Astrocyte of the cerebellum (primary cell): ENCODE data around the gene HUS1B.

Experiments used
- DNase-seq: peaks from one replicate; pipeline ENCODE4 v3.0.0-alpha.2; 2011; ENCODE audit warnings: low read depth
- H3K4me3 ChIP-seq: 2 replicates; pipeline ENCODE4 v1.5.1; 2011; ENCODE audit warnings: mild to moderate bottlenecking, low read depth, low read length, moderate library complexity
- CTCF ChIP-seq: IDR thresholded peaks from 2 replicates; pipeline ENCODE4 v1.5.1; 2012; ENCODE audit warnings: low read length, low read depth, moderate library complexity, mild to moderate bottlenecking; ENCODE audit errors: missing control alignments
- in situ Hi-C: cut with HindIII; loops from 2 replicates; pipeline ENCODE4 v1.10.0; 2017; ENCODE audit warnings: low sequenced_read_pairs

Gene HUS1B

GRCh38 chr6:650098-650497 lies 6.8 kb downstream of the HUS1B start:
- in situ Hi-C loops: no loop called here
- no peak overlapping the region for H3K4me3 ChIP-seq
- no peak for TF ChIP-seq CTCF
- no peak for DNase-seq

GRCh38 chr6:642805-643204 lies 14.1 kb downstream of the HUS1B start:
- in situ Hi-C loops: no loop called here

GRCh38 chr6:641225-641985 lies 15.5 kb downstream of the HUS1B start:
- H3K4me3 ChIP-seq: no peak overlapping the region
- in situ Hi-C loops: no loop called here
- no peak for DNase-seq
- TF ChIP-seq CTCF: no peak

More at GRCh38 chr6:642805-643204, 14.1 kb downstream of the HUS1B start:
- H3K4me3 ChIP-seq: no peak overlapping the region
- DNase-seq: no peak
- no peak for TF ChIP-seq CTCF

GRCh38 chr6:636488-636887 lies 20.4 kb downstream of the HUS1B start:
- TF ChIP-seq CTCF: no peak
- H3K4me3 ChIP-seq: no peak overlapping the region
- in situ Hi-C loops: no loop called here
- DNase-seq: no peak

- no peak for DNase-seq
- TF ChIP-seq CTCF: no peak
- in situ Hi-C loops: no loop called here
- H3K4me3 ChIP-seq: no peak overlapping the region
These were observed 21.7 kb downstream of the HUS1B start for GRCh38 chr6:635233-635632.

- in situ Hi-C loops: no loop called here
- no peak for DNase-seq
- no peak overlapping the region for H3K4me3 ChIP-seq
- TF ChIP-seq CTCF: no peak
These were observed 23.3 kb downstream of the HUS1B start for GRCh38 chr6:633611-634010.
